Panc1 (cell line): ENCODE results near the gene RXYLT1. TPM values are rescaled to one million over a fixed set of nuclear protein-coding genes. Genes with fewer than 3 reads are reported as not detected.

Experiments
- ATAC-seq: fragments of 200-7000 bp; cut with Tn5 transposase; 2 replicates; pipeline ENCODE4 v1.9.1; 2020; ENCODE audit warnings: mild to moderate bottlenecking, moderate library complexity
- BruUV-seq: library from RNA; stranded (reverse); fragments of 400-500 nt; replicated peaks from 2 replicates; lab custom pipeline; 2021; lab: Mats Ljungman, UMichigan
- CTCF ChIA-PET: fragments of 300-600 bp; sonication (Branson Sonifier 250); formaldehyde crosslinking; loops from one replicate; lab custom pipeline; 2022; ENCODE audit warnings: antibody characterized with exemption; lab: Charles Lee
- POLR2A ChIA-PET: fragments of 300-600 bp; sonication (Branson Sonifier 250); formaldehyde crosslinking; loops from one replicate; lab custom pipeline; 2022; ENCODE audit warnings: antibody characterized with exemption; lab: Charles Lee
- DNase-seq: peaks from one replicate; pipeline ENCODE4 v3.0.0-alpha.2; 2010; ENCODE audit warnings: low read depth, low spot score
- H3K27ac ChIP-seq: 2 replicates; pipeline ENCODE4 v1.5.1; 2011; ENCODE audit warnings: mild to moderate bottlenecking, low read length, inconsistent platforms
- H3K27me3 ChIP-seq: fragments of 200-500 bp; sonication (Bioruptor generic); 2 replicates; pipeline ENCODE4 v1.6.0; 2014; ENCODE audit warnings: low read length, inconsistent platforms; ENCODE audit not compliant: control insufficient read depth, insufficient read depth
- H3K36me3 ChIP-seq: fragments of 200-500 bp; sonication (Bioruptor generic); 2 replicates; pipeline ENCODE4 v1.5.1; 2014; ENCODE audit warnings: inconsistent platforms, mild to moderate bottlenecking, low read length, moderate library complexity; ENCODE audit not compliant: control insufficient read depth, insufficient read depth
- H3K4me1 ChIP-seq: 2 replicates; pipeline ENCODE4 v1.5.1; 2011; ENCODE audit warnings: inconsistent platforms, mild to moderate bottlenecking, low read length, moderate library complexity; ENCODE audit not compliant: control insufficient read depth, insufficient read depth
- H3K4me3 ChIP-seq, 2 experiments: 2 replicates each; pipeline ENCODE4 v1.5.1; 2011 to 2012; ENCODE audit warnings: low read depth in 2 of 2, low read length in 2 of 2, mild to moderate bottlenecking in 2 of 2, inconsistent platforms in 1 of 2, moderate library complexity in 1 of 2
- H3K9me3 ChIP-seq: fragments of 200-500 bp; sonication (Bioruptor generic); 2 replicates; pipeline ENCODE4 v1.5.1; 2014; ENCODE audit warnings: low read depth, mild to moderate bottlenecking, inconsistent platforms, low read length, moderate library complexity; ENCODE audit not compliant: control insufficient read depth, insufficient read depth
- SIN3A ChIP-seq: IDR thresholded peaks from 2 replicates; pipeline ENCODE4 v1.6.1; 2012; ENCODE audit warnings: low read depth, mild to moderate bottlenecking, low read length, moderate library complexity, borderline replicate concordance; ENCODE audit not compliant: insufficient read depth
- TCF7L2 ChIP-seq: IDR thresholded peaks from 2 replicates; pipeline ENCODE4 v1.6.1; 2011; ENCODE audit warnings: mild to moderate bottlenecking, low read depth, low read length, inconsistent platforms
- in situ Hi-C: cut with HindIII; loops from 2 replicates; pipeline ENCODE4 v1.10.0; 2016; ENCODE audit warnings: low sequenced_read_pairs, low pct_unique_long_range_greater_than_20kb
- intact Hi-C: fragments of 100-400 bp; cut with micrococcal nuclease; formaldehyde crosslinking; loops from one replicate; pipeline ENCODE4 v1.10.0; 2022; ENCODE audit not compliant: unreplicated experiment
- total RNA-seq: library from RNA; stranded (reverse); gene quantifications from one replicate; pipeline ENCODE4 v1.2.1, GENCODE V29; 2021; ENCODE audit not compliant: unreplicated experiment
- TF ChIP-seq, protein P1 (sequence below): fragments of 450-650 bp; IDR thresholded peaks from 2 replicates; pipeline ENCODE4 v1.5.1; 2017; ENCODE audit warnings: mild to moderate bottlenecking
- TF ChIP-seq, protein P2 (sequence below), 2 experiments: IDR thresholded peaks; 2 replicates each; pipeline ENCODE4 v1.6.1; 2011 to 2012; ENCODE audit warnings: low read depth in 2 of 2, control low read depth in 1 of 2, low read length in 1 of 2, mild to moderate bottlenecking in 1 of 2, moderate library complexity in 1 of 2; ENCODE audit not compliant: insufficient read depth in 1 of 2

Gene RXYLT1
- total RNA-seq, 1 experiment from 2014 or later, result 20.3 TPM

- ChIA-PET POLR2A (no interaction called here), CTCF (interaction anchor here (0.6 kb wide), 1 partner anchor 542 kb away, joined by 3 read pairs; the partner anchor contains the start of gene C12orf56)
- no peak for ATAC-seq
- Histone ChIP-seq H3K27me3 (no peaks in the 10 kb centered on the region), H3K27ac (peak overlapping the region; percentile 18), H3K4me3 (0 out of 4 replicates have a peak overlapping the region, but pooled peaks of 1 of the 2 experiments have one; percentile 1), H3K9me3 (no peaks in the 10 kb centered on the region), H3K4me1 (peaks cover 40% of the 10 kb centered on the region), H3K36me3 (no peaks in the 10 kb centered on the region)
- DNase-seq, result no peak
- in situ Hi-C loops, result no loop called here
- TF ChIP-seq SIN3A (no peak), TCF7L2 (no peak)
- TF ChIP-seq, protein P1, sequence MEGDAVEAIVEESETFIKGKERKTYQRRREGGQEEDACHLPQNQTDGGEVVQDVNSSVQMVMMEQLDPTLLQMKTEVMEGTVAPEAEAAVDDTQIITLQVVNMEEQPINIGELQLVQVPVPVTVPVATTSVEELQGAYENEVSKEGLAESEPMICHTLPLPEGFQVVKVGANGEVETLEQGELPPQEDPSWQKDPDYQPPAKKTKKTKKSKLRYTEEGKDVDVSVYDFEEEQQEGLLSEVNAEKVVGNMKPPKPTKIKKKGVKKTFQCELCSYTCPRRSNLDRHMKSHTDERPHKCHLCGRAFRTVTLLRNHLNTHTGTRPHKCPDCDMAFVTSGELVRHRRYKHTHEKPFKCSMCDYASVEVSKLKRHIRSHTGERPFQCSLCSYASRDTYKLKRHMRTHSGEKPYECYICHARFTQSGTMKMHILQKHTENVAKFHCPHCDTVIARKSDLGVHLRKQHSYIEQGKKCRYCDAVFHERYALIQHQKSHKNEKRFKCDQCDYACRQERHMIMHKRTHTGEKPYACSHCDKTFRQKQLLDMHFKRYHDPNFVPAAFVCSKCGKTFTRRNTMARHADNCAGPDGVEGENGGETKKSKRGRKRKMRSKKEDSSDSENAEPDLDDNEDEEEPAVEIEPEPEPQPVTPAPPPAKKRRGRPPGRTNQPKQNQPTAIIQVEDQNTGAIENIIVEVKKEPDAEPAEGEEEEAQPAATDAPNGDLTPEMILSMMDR, result no peak
- TF ChIP-seq, protein P2, sequence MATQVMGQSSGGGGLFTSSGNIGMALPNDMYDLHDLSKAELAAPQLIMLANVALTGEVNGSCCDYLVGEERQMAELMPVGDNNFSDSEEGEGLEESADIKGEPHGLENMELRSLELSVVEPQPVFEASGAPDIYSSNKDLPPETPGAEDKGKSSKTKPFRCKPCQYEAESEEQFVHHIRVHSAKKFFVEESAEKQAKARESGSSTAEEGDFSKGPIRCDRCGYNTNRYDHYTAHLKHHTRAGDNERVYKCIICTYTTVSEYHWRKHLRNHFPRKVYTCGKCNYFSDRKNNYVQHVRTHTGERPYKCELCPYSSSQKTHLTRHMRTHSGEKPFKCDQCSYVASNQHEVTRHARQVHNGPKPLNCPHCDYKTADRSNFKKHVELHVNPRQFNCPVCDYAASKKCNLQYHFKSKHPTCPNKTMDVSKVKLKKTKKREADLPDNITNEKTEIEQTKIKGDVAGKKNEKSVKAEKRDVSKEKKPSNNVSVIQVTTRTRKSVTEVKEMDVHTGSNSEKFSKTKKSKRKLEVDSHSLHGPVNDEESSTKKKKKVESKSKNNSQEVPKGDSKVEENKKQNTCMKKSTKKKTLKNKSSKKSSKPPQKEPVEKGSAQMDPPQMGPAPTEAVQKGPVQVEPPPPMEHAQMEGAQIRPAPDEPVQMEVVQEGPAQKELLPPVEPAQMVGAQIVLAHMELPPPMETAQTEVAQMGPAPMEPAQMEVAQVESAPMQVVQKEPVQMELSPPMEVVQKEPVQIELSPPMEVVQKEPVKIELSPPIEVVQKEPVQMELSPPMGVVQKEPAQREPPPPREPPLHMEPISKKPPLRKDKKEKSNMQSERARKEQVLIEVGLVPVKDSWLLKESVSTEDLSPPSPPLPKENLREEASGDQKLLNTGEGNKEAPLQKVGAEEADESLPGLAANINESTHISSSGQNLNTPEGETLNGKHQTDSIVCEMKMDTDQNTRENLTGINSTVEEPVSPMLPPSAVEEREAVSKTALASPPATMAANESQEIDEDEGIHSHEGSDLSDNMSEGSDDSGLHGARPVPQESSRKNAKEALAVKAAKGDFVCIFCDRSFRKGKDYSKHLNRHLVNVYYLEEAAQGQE (IDR thresholded peaks at IDR 0.05; ENCODE audit: insufficient read depth in 1 of 2, low read depth in 2 of 2, low read length in 1 of 2), result no peak
- BruUV-seq, result no TSS peak
- intact Hi-C loops, result loop anchor here (5.0 to 10.0 kb wide), 3 partner anchors 69 to 256 kb away; no protein-coding TSS in a partner anchor
These were observed 68.7 kb downstream of the RXYLT1 start for GRCh38 chr12:63848450-63848849.

DNA sequence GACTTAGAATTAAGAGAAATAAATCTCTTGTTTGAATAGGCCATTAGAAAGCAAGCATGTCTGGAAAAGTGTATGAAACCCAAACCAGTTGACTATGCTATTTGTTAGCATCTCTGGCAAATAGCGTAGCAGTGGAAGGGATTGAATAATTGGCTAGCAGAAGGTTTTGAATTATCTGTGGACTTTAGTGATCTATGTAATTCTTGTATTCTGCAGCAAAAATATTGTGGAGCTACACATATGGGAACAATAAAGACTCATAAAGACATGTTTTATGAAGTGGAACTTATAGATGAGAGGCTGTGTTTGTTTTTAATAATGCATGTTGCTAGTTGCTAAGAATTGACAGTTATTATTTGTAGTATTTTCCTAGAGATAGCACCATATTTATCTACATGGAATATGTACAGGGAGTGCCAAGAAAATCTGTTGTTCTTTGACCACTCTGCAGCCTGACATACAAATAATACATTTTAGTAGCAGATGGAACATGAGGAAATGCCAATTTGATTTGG lies 69.5 kb downstream of the RXYLT1 start:
- no peak for DNase-seq
- BruUV-seq, result TSS peak; percentile 10
- no peaks in the 10 kb centered on the region for H3K9me3 ChIP-seq
- no peaks in the 10 kb centered on the region for H3K27me3 ChIP-seq
- peak overlapping the region; percentile 67 for H3K27ac ChIP-seq
- ChIA-PET POLR2A (no interaction called here), CTCF (no interaction called here)
- H3K4me3 ChIP-seq, result no peak overlapping the region
- in situ Hi-C loops, result no loop called here
- H3K36me3 ChIP-seq, result no peaks in the 10 kb centered on the region
- H3K4me1 ChIP-seq, result peaks cover 48% of the 10 kb centered on the region
- intact Hi-C loops, result loop anchor here (5.0 to 10.0 kb wide), 3 partner anchors 68 to 256 kb away; no protein-coding TSS in a partner anchor
- no peak for ATAC-seq
- no peak for TF ChIP-seq SIN3A
- TF ChIP-seq, protein P1, result no peak
- TF ChIP-seq TCF7L2, result no peak
- TF ChIP-seq, protein P2 (IDR thresholded peaks at IDR 0.05; ENCODE audit: insufficient read depth in 1 of 2, low read depth in 2 of 2, low read length in 1 of 2), result no peak
